ENCODE results near the gene PTX4. TPM values are rescaled to one million over a fixed set of nuclear protein-coding genes. Genes with fewer than 3 reads are reported as not detected.

PTX4 gene
- total and polyA plus RNA-seq, 2 donors = 0.05 TPM

DNA sequence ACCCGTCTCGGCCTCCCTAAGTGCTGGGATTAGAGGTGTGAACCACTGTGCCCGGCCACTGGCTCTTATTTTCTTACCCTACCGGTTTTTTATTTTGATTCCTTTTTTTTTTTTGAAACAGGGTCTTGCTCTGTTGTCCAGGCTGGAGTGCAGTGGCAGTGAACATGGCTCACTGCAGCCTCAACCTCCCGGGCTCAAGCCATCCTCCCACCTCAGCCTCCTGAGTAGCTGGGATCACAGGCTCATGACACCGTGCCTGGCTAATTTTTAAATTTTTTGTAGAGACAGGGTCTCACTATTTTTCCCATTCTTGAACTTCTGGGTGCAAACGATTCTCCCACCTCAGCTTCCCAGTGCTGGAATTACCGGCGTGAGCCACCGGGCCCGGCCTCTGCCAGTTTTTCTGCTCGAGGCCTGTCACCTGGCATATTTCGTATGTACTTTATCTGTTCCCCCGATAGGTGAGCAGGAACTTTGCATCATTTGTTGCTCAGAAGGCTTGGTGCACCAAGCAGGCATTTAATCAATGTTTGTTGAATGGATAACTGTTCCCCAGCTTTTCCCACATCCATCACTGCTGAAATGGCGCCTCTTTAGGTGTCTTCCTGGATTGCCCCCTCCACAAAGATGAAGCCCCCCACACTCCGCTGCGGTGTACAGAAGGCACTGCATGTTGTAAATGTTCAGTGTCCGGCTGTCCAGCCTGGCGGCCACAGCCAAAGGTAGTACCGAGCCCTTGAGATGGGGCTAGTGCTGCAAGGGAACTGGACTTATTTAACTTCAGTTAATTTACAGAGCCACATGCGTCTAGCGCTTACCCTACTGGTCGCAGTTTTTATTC is 3.6 kb upstream of the PTX4 start:
- 94% methylated on average over 23 of the region's 23 CpGs for WGBS
- H3K27ac ChIP-seq (ENCODE audit: low read depth in 1 of 2, low read length in 1 of 2) = peak overlapping the region; percentile 92 to 93
- no peaks in the 10 kb centered on the region for H3K27me3 ChIP-seq (ENCODE audit: control insufficient read depth in 2 of 2, insufficient read depth in 1 of 2, low read length in 1 of 2)
- H3K36me3 ChIP-seq (ENCODE audit: control insufficient read depth in 2 of 2, insufficient read depth in 2 of 2, low read length in 1 of 2) = peaks cover 17 to 26% of the 10 kb centered on the region in 2 donors
- DNase-seq (ENCODE audit: low read depth in 6 of 9, low spot score in 9 of 9) = no peak
- no peaks in the 10 kb centered on the region for H3K9me3 ChIP-seq (ENCODE audit: control insufficient read depth in 2 of 2, insufficient read depth in 1 of 2, low read length in 1 of 2)
- H3K4me1 ChIP-seq (ENCODE audit: control insufficient read depth in 2 of 2, insufficient read depth in 2 of 2, low read length in 2 of 2) = peaks cover 16 to 32% of the 10 kb centered on the region in 2 donors
- H3K4me3 ChIP-seq (ENCODE audit: low read length in 2 of 2) = peak overlapping the region; percentile 82 to 93

DNA sequence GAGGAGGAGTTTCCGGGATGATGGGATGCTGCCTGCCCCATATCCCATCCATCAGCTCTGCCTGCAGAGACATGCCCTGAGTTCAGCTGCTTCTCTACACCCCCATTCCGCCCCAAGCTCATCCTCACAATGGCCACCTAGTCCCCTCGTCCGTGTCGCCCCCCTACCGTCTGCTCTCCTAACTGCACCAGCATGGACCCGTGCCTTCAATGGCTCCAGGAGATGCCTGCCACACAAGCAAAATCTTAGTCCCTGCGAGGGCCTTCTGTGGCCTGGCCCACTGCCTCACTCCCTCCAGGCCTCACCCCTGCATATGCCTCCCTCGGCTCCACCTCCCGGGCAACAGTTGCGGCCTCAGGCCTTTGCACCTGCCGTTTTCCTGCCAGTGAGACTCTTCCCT is 2.6 kb upstream of the PTX4 start:
- H3K9me3 ChIP-seq (ENCODE audit: control insufficient read depth in 2 of 2, insufficient read depth in 1 of 2, low read length in 1 of 2) = no peaks in the 10 kb centered on the region

DNA sequence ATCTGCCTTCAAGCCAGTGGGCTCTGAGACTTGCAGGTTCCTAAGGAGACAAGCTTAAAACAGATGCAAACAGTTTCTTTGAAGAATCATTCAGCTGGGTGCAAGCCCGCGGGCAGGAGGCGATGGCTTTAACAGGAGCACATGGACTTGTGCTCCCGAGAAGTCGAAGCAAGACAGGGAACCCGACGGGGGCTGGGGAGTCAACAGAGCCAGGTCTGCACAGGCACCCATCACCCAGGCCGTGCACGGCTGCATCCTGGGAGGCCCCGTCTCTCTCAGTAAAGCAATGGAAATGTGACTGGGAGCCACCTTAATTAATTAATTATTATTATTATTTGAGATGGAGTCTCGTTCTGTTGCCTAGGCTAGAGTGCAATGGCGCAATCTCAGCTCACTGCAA is 333 bp upstream of the PTX4 start:
- no peak for DNase-seq (ENCODE audit: low read depth in 6 of 9, low spot score in 9 of 9)
- no peak overlapping the region for H3K4me3 ChIP-seq (ENCODE audit: low read length in 2 of 2)
- no peaks in the 10 kb centered on the region for H3K9me3 ChIP-seq (ENCODE audit: control insufficient read depth in 2 of 2, insufficient read depth in 1 of 2, low read length in 1 of 2)
- no peaks in the 10 kb centered on the region for H3K36me3 ChIP-seq (ENCODE audit: control insufficient read depth in 2 of 2, insufficient read depth in 2 of 2, low read length in 1 of 2)
- peaks cover 10 to 26% of the 10 kb centered on the region in 2 donors for H3K4me1 ChIP-seq (ENCODE audit: control insufficient read depth in 2 of 2, insufficient read depth in 2 of 2, low read length in 2 of 2)
- WGBS = 97% methylated on average over 12 of the region's 12 CpGs
- no peaks in the 10 kb centered on the region for H3K27me3 ChIP-seq (ENCODE audit: control insufficient read depth in 2 of 2, insufficient read depth in 1 of 2, low read length in 1 of 2)
- peak overlapping the region in 1 of 2 donors; percentile 28 for H3K27ac ChIP-seq (ENCODE audit: low read depth in 1 of 2, low read length in 1 of 2)

More for the DNA sequence above, 2.6 kb upstream of the PTX4 start:
- no peak overlapping the region for H3K27ac ChIP-seq (ENCODE audit: low read depth in 1 of 2, low read length in 1 of 2)
- peaks cover 16 to 32% of the 10 kb centered on the region in 2 donors for H3K4me1 ChIP-seq (ENCODE audit: control insufficient read depth in 2 of 2, insufficient read depth in 2 of 2, low read length in 2 of 2)
- peaks cover 12 to 18% of the 10 kb centered on the region in 2 donors for H3K36me3 ChIP-seq (ENCODE audit: control insufficient read depth in 2 of 2, insufficient read depth in 2 of 2, low read length in 1 of 2)
- DNase-seq (ENCODE audit: low read depth in 6 of 9, low spot score in 9 of 9) = no peak
- H3K4me3 ChIP-seq (ENCODE audit: low read length in 2 of 2) = no peak overlapping the region
- WGBS = 96% methylated on average over 12 of the region's 12 CpGs
- no peaks in the 10 kb centered on the region for H3K27me3 ChIP-seq (ENCODE audit: control insufficient read depth in 2 of 2, insufficient read depth in 1 of 2, low read length in 1 of 2)

DNA sequence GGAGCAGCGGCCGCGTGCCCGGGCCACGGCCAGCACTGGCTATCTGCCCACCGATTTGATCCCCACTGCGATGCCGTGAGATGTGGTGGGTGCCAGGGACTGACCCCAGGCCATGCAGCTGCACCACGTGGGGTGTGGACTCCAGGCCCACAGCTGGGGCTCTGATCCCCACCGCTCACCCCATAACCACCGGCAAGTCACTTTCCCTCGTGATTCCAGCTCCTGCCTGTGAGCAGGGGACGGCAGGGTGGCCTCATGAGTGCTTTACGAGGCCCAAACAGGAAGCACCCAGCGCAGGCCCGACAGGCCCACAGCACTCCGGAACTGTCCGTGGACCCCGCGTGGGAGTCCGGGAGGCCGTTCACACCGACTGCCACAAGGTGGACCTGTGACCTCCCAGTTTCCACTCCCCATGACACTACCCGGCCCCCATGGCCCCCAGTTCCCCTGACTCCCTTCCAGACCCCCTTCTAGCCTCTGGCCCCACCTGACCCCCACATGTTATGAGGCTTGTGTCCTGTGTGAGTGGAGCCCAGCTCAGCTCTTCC is 616 bp downstream of the PTX4 start:
- WGBS = 96% methylated on average over 24 of the region's 24 CpGs
- H3K9me3 ChIP-seq (ENCODE audit: control insufficient read depth in 2 of 2, insufficient read depth in 1 of 2, low read length in 1 of 2) = no peaks in the 10 kb centered on the region
- DNase-seq (ENCODE audit: low read depth in 6 of 9, low spot score in 9 of 9) = no peak
- H3K27me3 ChIP-seq (ENCODE audit: control insufficient read depth in 2 of 2, insufficient read depth in 1 of 2, low read length in 1 of 2) = no peaks in the 10 kb centered on the region
- H3K4me1 ChIP-seq (ENCODE audit: control insufficient read depth in 2 of 2, insufficient read depth in 2 of 2, low read length in 2 of 2) = peaks cover 5 to 22% of the 10 kb centered on the region in 2 donors
- H3K36me3 ChIP-seq (ENCODE audit: control insufficient read depth in 2 of 2, insufficient read depth in 2 of 2, low read length in 1 of 2) = no peaks in the 10 kb centered on the region
- peak overlapping the region in 1 of 2 donors; percentile 28 for H3K27ac ChIP-seq (ENCODE audit: low read depth in 1 of 2, low read length in 1 of 2)
- no peak overlapping the region for H3K4me3 ChIP-seq (ENCODE audit: low read length in 2 of 2)

DNA sequence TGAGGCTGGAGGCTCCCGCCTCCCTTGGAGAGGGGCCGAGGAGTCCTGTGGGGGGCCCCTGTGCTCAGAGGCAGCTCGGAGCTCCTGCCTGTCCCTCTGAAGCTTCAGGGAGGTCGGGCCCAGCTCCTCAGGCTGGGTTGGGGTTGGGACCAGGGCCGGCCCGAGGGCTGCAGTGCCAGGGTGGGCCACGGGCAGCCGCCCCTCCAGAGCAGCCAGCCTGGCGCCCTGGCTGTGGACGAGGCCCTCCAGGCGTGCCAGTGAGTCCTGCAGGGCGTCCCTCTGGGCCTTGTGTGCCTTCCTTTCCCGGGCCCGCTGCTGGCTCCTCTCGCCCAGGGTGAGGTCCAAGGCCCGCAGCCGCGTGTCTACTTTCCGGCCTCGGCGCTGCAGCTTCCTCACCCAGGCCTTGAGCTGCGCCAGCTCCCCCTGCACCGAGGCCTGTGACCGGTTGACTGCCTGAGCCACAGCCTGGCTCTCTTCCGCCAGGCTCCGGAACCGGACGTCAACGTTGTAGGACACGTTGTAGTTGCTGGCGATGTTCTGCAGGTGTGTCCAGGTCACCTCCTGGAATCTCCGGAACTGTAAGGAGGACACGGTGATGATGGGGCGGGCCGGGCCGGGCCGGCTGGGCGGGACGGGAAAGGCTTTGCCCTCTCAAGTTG is 1.2 kb downstream of the PTX4 start:
- DNase-seq (ENCODE audit: low read depth in 6 of 9, low spot score in 9 of 9) = no peak
- Histone ChIP-seq H3K9me3 (ENCODE audit: control insufficient read depth in 2 of 2, insufficient read depth in 1 of 2, low read length in 1 of 2) (no peaks in the 10 kb centered on the region), H3K27ac (ENCODE audit: low read depth in 1 of 2, low read length in 1 of 2) (no peak overlapping the region), H3K36me3 (ENCODE audit: control insufficient read depth in 2 of 2, insufficient read depth in 2 of 2, low read length in 1 of 2) (no peaks in the 10 kb centered on the region), H3K27me3 (ENCODE audit: control insufficient read depth in 2 of 2, insufficient read depth in 1 of 2, low read length in 1 of 2) (no peaks in the 10 kb centered on the region), H3K4me1 (ENCODE audit: control insufficient read depth in 2 of 2, insufficient read depth in 2 of 2, low read length in 2 of 2) (peaks cover 2 to 16% of the 10 kb centered on the region in 2 donors), H3K4me3 (ENCODE audit: low read length in 2 of 2) (no peak overlapping the region)
- 95% methylated on average over 39 of the region's 39 CpGs for WGBS

DNA sequence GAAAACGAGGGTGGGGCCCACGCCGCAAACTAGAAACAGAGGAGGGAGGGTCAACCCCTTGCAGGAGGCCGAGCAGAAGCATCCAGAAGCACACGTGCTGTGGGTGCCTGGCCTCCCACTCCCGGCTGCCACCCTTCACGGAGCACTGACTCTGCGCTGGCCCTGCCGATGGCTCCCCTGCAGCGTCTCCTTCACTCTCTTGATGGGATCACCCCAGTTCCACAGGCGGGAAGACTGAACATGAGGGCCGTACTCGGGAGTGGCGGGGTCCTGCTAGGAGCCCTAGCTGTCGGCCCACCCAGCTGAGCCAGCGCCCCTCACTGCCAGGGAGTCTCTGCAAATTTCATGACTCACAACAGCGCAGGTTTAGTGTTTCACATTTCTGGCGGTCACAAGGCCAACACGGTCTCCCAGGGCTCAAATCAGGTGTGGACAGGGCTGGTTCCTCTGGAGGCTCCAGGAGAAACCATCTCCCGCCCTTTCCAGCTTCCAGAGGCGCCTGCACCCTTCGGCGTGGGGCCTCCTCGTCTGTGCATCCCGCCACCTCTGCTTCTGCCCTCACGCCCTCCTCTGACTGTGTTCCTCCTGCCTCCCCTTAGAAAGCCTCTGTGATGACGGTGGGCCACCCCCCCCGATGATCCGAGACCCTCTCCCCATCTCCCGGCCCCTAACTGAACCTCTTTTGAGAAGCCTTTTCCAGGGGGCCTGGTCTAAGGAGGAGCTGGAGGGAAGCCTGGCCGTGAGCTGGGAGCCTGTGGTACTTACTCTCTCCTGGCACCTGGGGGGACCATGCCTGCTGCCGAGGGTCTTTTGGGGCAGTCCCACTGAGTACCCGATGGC is 2.0 kb downstream of the PTX4 start:
- no peaks in the 10 kb centered on the region for H3K9me3 ChIP-seq (ENCODE audit: control insufficient read depth in 2 of 2, insufficient read depth in 1 of 2, low read length in 1 of 2)
- no peak for DNase-seq (ENCODE audit: low read depth in 6 of 9, low spot score in 9 of 9)
- no peak overlapping the region for H3K4me3 ChIP-seq (ENCODE audit: low read length in 2 of 2)
- no peaks in the 10 kb centered on the region for H3K27me3 ChIP-seq (ENCODE audit: control insufficient read depth in 2 of 2, insufficient read depth in 1 of 2, low read length in 1 of 2)
- no peaks in the 10 kb centered on the region for H3K36me3 ChIP-seq (ENCODE audit: control insufficient read depth in 2 of 2, insufficient read depth in 2 of 2, low read length in 1 of 2)
- H3K27ac ChIP-seq (ENCODE audit: low read depth in 1 of 2, low read length in 1 of 2) = no peak overlapping the region
- H3K4me1 ChIP-seq (ENCODE audit: control insufficient read depth in 2 of 2, insufficient read depth in 2 of 2, low read length in 2 of 2) = peaks cover 0 to 12% of the 10 kb centered on the region in 2 donors
- WGBS = 94% methylated on average over 33 of the region's 33 CpGs

DNA sequence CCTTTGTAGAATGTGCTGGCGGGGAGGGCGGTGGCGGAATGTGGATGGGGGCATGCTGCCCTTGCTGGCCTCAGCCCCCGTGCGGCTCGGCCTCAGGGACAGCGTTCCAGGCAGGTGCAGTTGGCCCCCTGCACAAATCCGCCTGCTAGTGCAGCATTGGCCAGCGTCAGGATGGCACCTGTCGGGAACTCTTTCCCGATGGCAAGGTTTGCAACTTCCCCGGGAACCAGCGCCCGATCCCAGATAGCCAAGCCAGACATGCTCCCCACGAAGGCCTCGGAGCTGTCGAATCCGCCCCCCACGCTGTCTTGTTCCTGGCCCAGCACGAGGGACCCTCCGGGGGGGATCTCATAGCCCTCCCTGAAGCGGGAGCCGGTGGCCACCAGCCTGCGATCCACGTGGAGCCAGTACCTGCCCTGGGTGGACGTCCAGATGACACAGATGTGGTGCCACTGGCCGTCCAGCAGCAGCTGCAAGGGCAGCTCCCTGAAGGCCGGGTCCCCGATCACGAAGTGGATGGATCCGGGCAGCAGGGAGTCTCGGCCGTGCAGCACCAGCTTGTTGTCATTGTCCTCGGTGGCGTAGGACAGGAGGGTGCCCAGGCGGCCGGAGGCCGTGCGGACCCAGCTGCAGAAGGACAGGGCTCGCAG is 2.8 kb downstream of the PTX4 start:
- Histone ChIP-seq H3K27me3 (ENCODE audit: control insufficient read depth in 2 of 2, insufficient read depth in 1 of 2, low read length in 1 of 2) (no peaks in the 10 kb centered on the region), H3K36me3 (ENCODE audit: control insufficient read depth in 2 of 2, insufficient read depth in 2 of 2, low read length in 1 of 2) (no peaks in the 10 kb centered on the region), H3K9me3 (ENCODE audit: control insufficient read depth in 2 of 2, insufficient read depth in 1 of 2, low read length in 1 of 2) (no peaks in the 10 kb centered on the region), H3K27ac (ENCODE audit: low read depth in 1 of 2, low read length in 1 of 2) (no peak overlapping the region), H3K4me1 (ENCODE audit: control insufficient read depth in 2 of 2, insufficient read depth in 2 of 2, low read length in 2 of 2) (peaks cover 0 to 16% of the 10 kb centered on the region in 2 donors), H3K4me3 (ENCODE audit: low read length in 2 of 2) (no peak overlapping the region)
- 96% methylated on average over 40 of the region's 40 CpGs for WGBS
- no peak for DNase-seq (ENCODE audit: low read depth in 6 of 9, low spot score in 9 of 9)

DNA sequence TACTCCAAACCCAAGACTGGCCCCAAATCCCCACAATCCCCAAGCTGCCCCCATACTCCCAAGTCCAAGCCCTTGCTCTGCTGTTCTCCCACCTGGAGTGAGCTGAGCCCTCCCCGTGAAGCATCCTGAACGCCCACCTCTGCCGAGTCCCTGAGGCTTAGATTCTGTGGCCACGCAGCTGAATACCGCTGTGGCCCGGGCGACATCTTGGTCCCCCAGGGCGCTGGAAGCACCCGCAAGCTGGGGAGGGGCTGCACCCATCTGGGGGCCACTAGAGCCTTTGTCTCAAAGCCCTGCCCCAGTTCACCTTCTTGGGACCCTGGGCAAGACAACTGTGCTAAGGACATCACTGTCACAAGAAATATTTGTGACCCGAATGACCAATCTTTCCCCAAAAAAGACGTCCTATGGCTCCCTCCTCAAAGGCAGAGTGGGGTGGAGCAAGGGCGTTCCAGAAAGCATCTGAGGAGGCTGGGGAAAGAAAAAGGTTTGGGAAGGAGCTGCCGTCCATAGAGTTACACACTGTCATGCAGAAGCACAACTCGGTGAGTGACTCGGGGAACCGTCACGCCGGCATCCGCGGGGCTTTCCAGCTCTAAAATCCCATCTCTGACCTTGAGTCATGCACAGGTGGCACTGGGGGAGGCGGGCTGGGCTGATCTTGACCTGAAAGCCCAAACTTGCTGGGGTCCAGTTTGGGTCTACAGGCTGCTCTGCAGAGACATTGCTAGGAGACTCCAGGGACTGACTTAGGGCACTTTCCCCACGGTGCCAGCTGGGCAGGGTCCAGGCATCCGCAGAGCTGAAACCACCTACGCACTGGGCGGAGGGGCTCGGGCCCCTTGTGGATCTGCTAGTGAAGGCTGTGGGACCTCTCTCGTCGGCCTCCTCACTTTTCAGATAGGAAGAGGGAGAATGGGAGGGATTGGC is 6.6 kb downstream of the PTX4 start:
- 92% methylated on average over 28 of the region's 28 CpGs for WGBS
- DNase-seq (ENCODE audit: low read depth in 6 of 9, low spot score in 9 of 9) = no peak
- H3K27ac ChIP-seq (ENCODE audit: low read depth in 1 of 2, low read length in 1 of 2) = peak overlapping the region in 1 of 2 donors; percentile 42
- peaks cover 0 to 2% of the 10 kb centered on the region in 2 donors for H3K9me3 ChIP-seq (ENCODE audit: control insufficient read depth in 2 of 2, insufficient read depth in 1 of 2, low read length in 1 of 2)
- H3K4me1 ChIP-seq (ENCODE audit: control insufficient read depth in 2 of 2, insufficient read depth in 2 of 2, low read length in 2 of 2) = peaks cover 0 to 4% of the 10 kb centered on the region in 2 donors
- no peaks in the 10 kb centered on the region for H3K27me3 ChIP-seq (ENCODE audit: control insufficient read depth in 2 of 2, insufficient read depth in 1 of 2, low read length in 1 of 2)
- H3K36me3 ChIP-seq (ENCODE audit: control insufficient read depth in 2 of 2, insufficient read depth in 2 of 2, low read length in 1 of 2) = no peaks in the 10 kb centered on the region
- no peak overlapping the region for H3K4me3 ChIP-seq (ENCODE audit: low read length in 2 of 2)

Data from thymus (tissue), 11 donors.